Effector CD4-positive, alpha-beta T cell (primary cell): ENCODE measurements around the gene PTPRB. TPM values are rescaled to one million over a fixed set of nuclear protein-coding genes. Genes with fewer than 3 reads are reported as not detected.

Source experiments
- DNase-seq: peaks from one replicate; pipeline ENCODE4 v3.0.0-alpha.2; 2020
- total RNA-seq: gene quantifications from one replicate; lab custom pipeline; 2026; lab: John Stamatoyannopoulos, UW

Gene PTPRB
- not detected for total RNA-seq

DNA sequence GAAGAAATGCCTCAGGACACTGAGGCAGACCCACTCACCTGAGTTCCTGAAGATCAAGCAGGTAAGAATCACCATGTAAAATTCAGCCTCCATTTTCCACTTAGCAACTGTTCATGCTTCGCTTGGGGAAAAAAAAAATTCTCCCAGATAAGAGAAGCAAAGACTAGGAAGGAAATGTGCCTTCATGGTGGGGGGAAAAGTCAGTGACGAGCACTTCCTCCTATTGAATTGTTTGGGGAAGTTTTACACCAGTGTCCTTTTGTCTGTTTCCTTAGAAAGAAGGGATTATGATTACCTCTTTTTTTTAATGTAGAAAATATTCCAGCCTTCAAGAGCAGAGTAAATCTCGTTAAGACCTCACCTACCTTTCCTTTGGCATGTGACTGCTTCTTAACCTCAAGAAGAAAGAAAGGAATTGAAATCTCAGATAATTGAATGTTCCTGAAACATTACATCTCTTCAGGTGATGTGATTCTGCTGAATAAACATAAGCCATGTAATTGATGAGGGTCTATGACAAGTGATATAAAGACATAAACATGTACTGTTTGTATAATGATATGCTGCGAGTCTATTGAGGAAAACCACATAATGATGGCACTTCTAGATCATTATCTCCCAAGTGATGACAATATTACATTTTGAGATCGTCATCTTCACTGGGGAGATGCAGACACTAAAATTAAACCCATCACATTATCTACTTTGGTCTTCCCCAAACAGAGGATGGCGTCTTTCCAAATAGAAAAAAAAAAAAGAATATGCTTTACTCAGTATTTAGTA is at the start of gene PTPRB:
Gene PTPRB (minus strand): TSS at position 127 of the 783 bp plus-strand sequence. CDS start 34 bp downstream, at position 93.
- DNase-seq = no peak

DNA sequence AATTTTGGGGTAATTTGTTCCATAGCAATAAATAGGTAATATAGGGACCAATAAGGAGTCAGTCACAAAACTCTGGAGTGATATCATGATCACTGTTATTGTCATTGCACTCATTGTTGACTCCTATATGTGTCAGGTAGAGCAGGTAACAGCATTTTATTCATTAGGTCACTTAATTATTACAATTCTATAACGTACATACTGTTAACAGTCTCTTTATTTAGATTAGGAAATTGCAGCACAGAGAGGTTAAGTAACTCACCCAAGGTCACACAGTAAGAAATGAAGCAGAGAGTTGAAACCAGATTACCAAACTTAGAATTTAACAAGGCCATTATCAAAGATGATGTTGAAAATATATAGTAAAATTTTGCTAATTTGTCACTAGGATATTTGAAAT is 49.7 kb upstream of the PTPRB start:
- DNase-seq = no peak

DNA sequence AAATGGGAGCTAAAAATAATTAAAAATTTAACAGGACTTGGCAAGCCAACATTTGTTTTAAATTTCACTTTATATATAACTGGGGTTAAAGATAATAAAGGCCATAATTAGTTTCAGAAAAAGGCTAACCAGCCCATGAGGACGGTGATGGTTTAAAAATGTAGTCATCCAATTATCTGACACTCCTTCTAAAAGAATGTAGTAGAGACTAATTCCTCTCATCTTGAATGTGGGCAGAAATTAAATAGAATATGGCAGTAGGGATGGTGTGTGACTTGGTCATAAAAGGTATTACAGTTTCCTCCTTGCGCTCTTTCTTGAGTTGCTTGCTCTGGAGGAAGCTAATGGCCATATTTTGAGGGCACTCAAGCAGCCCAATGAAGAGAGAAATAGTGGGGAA is 49.1 kb upstream of the PTPRB start:
- no peak for DNase-seq

DNA sequence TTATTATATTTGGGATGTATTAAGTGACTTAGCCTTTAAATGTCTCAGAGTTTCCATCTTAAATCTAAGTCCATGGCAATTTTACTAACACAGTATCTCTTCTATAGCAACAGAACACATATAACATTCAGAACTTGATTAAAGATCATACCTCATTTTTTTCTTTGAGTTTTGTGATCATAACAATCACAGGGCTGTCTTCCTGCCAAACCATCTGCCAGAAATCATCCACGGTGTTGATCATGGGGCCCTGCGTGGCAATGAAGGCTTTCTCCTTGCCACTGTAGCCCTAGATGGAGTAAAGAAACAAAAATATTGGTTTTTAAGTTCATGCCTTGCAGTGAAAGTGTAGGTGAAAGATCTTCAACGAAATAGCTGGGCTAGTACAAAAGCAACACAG is 46.7 kb upstream of the PTPRB start:
- no peak for DNase-seq

- DNase-seq = no peak
Measured at GRCh38 chr12:70671698-70672097, 34.5 kb upstream of the PTPRB start.

GRCh38 chr12:70670948-70671347 is 33.7 kb upstream of the PTPRB start:
- DNase-seq = no peak

GRCh38 chr12:70667253-70667652 is 30.0 kb upstream of the PTPRB start:
- DNase-seq = no peak

GRCh38 chr12:70666364-70666763 is 29.1 kb upstream of the PTPRB start:
- DNase-seq = no peak

GRCh38 chr12:70664465-70664881 is 27.2 kb upstream of the PTPRB start:
- DNase-seq = no peak

GRCh38 chr12:70663838-70664237 is 26.6 kb upstream of the PTPRB start:
- no peak for DNase-seq

GRCh38 chr12:70661466-70662161 is 24.4 kb upstream of the PTPRB start:
- no peak for DNase-seq

- no peak for DNase-seq
Measured at GRCh38 chr12:70660620-70661219, 23.5 kb upstream of the PTPRB start.

DNA sequence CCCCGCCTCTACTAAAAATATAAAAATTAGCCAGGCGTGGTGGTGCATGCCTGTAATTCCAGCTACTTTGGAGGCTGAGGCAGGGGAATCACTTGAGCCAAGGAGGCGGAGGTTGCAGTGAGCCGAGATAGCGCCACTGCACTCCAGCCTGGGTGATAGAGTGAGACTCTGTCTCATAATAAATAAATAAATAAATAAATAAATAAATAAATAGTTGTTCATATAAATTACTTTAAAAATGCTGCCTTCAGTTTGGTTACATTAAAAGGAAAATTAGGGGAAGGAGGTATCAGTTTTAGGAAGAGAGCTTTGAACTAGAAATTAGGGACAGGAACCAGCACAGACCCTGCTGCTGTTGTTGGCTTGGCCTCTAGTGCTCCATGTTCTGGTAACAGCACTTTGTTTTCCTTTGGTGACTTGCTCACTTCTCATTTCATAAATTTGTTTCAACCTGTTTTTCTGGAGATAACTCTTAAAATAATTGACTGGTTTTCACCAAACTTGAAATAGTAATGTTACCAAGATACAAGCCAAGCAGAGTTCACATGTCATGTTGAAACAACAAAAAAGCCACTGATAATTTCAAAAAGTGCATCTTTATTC is 22.9 kb upstream of the PTPRB start:
- DNase-seq = no peak

DNA sequence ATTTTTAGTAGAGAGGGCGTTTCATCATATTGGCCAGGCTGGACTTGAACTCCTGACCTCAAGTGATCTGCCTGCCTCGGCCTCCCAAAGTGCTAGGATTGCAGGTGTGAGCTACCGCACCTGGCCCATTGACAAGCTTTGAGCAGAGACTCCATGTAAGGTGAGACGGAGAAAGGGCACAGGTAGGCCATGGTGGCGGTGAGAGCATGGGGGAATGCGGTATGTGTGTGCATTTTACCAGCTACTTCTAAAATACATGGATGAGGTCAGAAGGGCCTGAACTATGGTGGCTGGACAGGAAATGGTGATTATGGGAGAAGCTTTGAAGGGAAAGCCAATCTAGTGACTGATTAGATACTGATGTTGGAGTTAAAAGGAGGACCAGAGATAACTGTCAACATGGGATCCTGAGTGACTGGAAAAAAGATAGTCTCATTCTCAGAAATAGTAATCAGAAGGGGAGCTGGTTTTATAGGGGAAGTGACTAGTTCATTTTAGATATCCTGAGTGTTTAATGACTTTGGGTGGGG is 21.9 kb upstream of the PTPRB start:
- no peak for DNase-seq

DNA sequence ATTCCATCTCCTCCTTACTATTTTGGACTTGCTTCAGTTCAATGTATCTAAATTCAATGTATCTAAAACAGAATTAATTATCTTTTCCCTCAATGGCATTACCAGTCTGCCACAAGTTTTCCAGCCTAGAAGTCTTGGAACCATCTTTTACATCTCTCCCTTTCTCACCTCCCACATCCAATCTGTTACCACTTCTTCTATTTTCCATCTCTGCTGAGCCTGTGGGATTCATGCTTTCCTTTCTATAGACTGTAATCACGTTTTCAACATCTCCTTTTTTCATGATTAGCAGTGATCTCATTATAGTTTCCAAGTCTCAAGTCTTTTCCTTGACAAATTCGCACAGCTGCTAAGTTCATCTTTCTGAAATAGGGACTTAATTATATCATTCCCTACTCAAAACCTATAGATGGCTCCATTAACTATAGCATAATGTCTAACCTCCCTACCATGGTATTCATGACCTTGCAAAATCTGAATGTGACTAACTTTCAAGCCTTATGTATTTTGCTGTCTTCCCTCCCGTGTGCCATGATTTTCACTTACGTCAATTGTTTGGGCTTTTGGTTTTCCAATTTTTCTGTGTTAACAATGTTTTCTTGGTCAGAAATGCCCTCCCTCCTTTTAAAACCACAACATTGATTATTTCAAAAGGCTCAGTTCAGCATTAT is 20.5 kb upstream of the PTPRB start:
- no peak for DNase-seq

DNA sequence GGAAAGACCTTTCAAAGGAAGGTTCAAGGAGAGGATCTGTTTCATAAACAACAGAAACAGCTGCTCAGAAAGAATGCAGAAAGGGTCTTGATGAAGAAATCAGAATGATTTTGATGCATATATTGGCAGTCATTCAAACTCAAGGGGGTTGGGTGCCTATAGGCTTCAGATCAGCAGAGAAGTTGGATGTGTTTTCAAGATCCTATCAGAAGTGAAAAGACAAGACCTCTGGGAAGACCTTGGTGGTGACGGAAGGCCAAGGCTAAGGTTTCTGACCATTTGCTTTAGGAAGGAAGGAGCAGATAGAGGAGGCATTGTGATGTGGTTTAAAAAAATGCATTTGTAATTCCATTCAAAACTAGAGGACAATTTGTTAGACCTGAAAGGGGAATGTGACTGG is 15.2 kb upstream of the PTPRB start:
- no peak for DNase-seq

- DNase-seq = no peak
Measured at GRCh38 chr12:70648831-70649230, 11.6 kb upstream of the PTPRB start.

DNA sequence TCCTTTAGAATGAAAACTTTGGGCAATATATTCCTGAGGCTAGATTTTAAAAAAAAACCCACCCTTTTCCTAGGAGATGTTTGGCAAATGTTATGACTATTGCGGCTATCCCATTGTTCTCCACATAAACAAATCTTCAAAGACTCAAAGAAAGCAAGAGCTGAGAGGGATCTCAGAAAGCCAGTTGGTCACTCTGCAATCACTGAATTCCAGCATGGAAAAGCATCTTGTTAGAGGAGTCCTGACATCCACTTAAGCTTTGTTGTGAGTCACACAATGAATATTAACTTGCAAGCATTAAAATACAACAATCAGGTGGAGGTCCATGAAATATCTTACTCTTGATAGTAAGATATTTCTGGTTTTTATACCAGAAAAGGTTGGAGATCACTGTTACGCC is 11.0 kb upstream of the PTPRB start:
- no peak for DNase-seq

DNA sequence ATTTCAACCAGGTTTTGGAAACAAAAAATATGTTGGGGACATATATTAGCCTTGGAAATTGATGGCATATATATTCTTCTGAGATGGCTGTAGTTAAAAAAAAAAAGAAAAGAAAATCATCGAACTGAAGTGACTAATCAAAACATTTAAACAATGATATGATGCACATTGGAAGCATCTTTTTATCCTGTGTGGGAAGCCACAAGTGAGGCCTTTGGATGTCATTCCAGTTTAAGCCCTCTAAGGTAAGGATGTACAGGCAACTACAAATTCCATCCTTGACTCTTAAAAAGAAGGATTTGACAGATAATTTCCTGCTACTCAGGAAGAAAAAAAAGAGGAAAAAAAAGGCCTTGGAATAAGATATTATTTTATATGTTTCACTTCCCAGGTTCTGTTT is 9.6 kb upstream of the PTPRB start:
- no peak for DNase-seq

DNA sequence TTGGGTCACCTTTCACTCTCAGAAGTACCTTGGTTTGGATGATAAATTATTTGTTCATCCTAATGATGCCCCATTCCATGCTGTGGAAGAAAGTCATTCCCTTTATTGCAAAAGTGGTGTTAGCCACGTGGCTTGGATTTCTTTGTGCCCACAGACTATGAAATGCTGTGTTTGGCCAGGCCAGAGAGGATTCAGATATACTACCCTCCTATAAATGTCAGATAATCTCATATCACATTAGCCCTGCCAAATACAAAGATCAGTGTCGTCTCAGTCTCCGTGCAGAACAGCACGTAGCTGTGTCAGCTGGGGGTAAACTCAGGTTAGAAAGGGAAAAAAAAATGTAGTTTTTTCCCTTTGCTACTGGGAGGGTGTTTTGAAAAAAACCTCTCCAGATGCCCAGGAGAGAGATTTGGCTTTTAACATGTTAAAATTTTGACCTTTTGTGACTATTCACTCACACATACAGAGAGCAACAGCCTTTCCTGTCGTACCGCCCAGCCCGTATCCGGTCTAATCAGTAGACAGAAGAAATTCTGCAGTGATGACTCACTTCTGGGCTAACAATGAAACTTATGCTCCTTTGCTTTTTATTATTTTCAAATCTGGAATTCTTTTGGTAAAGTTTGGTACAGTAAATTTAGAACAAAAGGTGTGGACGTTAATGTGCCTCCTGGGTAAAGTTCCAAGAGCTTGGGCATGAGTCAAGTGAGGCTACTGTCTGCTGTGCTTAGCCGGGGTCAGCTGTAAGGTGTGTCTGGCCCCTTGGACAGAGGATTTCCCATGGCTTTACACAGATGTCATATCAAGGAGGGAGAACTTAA is 8.5 kb upstream of the PTPRB start:
- no peak for DNase-seq

- no peak for DNase-seq
Measured at GRCh38 chr12:70644861-70645260, 7.6 kb upstream of the PTPRB start.

DNA sequence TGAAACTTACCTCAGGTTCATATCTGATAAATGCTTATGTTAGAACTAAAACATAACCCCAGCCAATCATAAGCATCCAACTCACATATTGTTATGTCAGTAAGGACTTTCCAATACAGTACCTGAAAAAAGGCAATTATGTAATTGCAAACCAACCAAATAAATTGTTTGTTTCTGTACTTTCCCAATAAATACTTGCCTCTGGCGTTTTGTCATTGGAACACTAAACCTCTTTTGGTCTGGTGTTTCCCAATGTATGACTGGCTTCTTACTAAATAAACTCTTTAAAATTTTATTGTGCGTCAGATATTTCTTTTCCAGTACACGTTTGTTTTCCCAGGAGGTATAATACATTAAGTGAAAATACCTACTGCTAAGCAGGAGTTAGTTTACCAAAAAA is 6.7 kb upstream of the PTPRB start:
- no peak for DNase-seq
